GM12878 (cell line): ENCODE data around the gene CHRND.

Source experiments
- BRCA1 ChIP-seq: IDR thresholded peaks from 2 replicates; pipeline ENCODE4 v1.6.1; 2011; ENCODE audit warnings: low read depth, low read length, improper control_type of control experiment
- CTCF ChIP-seq, 3 experiments: IDR thresholded peaks in 2 of 3; conservative IDR thresholded peaks in 1 of 3; 2 replicates each; pipeline ENCODE4 v1.5.1; 2011; ENCODE audit warnings: low read depth in 3 of 3, low read length in 3 of 3, mild to moderate bottlenecking in 3 of 3, control low read depth in 2 of 3, moderate library complexity in 2 of 3, inconsistent platforms in 1 of 3, mixed read lengths in 1 of 3; ENCODE audit not compliant: control insufficient read depth in 2 of 3, insufficient read depth in 1 of 3; ENCODE audit errors: extremely low read depth in 1 of 3
- EP300 ChIP-seq, 2 experiments: fragments of 150-350 bp in 1 of 2; IDR thresholded peaks; 2 replicates each; pipeline ENCODE4 v1.6.1; 2011 to 2012; ENCODE audit warnings: low read depth in 2 of 2, low read length in 2 of 2, borderline replicate concordance in 1 of 2, improper control_type of control experiment in 1 of 2, inconsistent platforms in 1 of 2; ENCODE audit not compliant: control insufficient read depth in 1 of 2
- ETV6 ChIP-seq, 2 experiments: fragments of 450-650 bp in 1 of 2; IDR thresholded peaks in 1 of 2; conservative IDR thresholded peaks in 1 of 2; 2 replicates each; pipeline ENCODE4 v1.6.1; 2014; ENCODE audit warnings: antibody characterized with exemption in 1 of 2, borderline replicate concordance in 1 of 2, low read depth in 1 of 2, mild to moderate bottlenecking in 1 of 2, moderate library complexity in 1 of 2
- JUND ChIP-seq: IDR thresholded peaks from 2 replicates; pipeline ENCODE4 v1.6.1; 2012; ENCODE audit warnings: low read depth, mild to moderate bottlenecking, low read length, improper control_type of control experiment, moderate library complexity
- POLR2A ChIP-seq: IDR thresholded peaks from 2 replicates; pipeline ENCODE4 v1.6.1; 2011; ENCODE audit warnings: low read depth, mild to moderate bottlenecking, low read length
- POLR2AphosphoS5 ChIP-seq: IDR thresholded peaks from 2 replicates; pipeline ENCODE4 v1.6.1; 2011; ENCODE audit warnings: mild to moderate bottlenecking, low read length, inconsistent platforms
- RB1 ChIP-seq: fragments of 450-650 bp; formaldehyde crosslinking; IDR thresholded peaks from 2 replicates; pipeline ENCODE4 v1.6.1; 2017; ENCODE audit warnings: mild to moderate bottlenecking, borderline replicate concordance

DNA sequence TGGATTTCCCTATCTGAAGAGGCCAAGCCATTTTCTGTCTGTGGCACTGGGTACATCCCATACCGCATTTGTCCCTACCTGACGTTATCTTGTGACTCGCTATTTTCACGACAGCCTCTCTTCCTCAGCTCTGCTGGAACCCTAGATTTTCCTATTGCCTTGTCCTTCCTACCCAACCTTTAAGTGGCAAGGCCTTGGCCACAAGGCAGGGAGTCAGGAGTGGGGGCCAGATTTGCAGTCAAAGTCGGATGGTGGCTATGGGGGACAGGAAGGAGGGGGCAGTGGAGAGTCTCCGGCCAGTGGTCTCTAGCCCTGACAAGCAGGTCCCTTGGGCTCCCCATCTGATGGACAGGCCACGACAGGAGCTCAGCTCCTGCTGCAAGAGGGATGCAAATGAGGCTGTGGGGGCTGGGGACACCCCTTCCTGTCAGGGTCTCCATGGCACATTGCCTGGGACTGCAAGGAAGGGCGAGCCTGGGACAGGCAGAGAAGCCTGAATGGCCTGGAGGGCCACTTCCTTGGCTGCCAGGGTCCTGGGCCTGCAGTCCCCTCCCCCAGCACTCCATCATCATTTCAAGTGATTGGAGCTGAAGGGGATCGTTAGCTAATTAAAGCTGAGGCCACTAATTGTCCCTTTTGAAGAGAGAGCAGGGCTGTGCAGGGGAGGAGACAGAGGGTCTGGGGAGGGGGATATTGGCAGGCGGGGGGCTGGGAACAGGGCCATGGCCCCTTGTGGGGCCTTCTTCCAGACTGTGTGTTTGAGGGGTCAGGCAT, 32.1 kb upstream of the CHRND start:
- no peak for TF ChIP-seq CTCF (IDR thresholded peaks at IDR 0.05 in 2 of 3, conservative IDR thresholded peaks at IDR 0.05 in 1 of 3; ENCODE audit: control insufficient read depth in 2 of 3, extremely low read depth in 1 of 3, insufficient read depth in 1 of 3, low read depth in 3 of 3, low read length in 3 of 3)
- TF ChIP-seq EP300 (IDR thresholded peaks at IDR 0.05; ENCODE audit: borderline replicate concordance in 1 of 2, control insufficient read depth in 1 of 2, low read depth in 2 of 2, low read length in 2 of 2), result no peak
- TF ChIP-seq POLR2A, result no peak
- no peak for TF ChIP-seq BRCA1
- TF ChIP-seq JUND, result no peak
- TF ChIP-seq RB1, result no peak
- no peak for TF ChIP-seq ETV6 (conservative IDR thresholded peaks at IDR 0.05 in 1 of 2, IDR thresholded peaks at IDR 0.05 in 1 of 2; ENCODE audit: borderline replicate concordance in 1 of 2, low read depth in 1 of 2)
- no peak for TF ChIP-seq POLR2AphosphoS5
